ENCODE data around the gene PPFIA4. TPM values are rescaled to one million over a fixed set of nuclear protein-coding genes. Genes with fewer than 3 reads are reported as not detected.

PPFIA4 gene
- total RNA-seq, 6 experiments from 2014 or later, result 0.37 to 1.3 (median 0.58) TPM

DNA sequence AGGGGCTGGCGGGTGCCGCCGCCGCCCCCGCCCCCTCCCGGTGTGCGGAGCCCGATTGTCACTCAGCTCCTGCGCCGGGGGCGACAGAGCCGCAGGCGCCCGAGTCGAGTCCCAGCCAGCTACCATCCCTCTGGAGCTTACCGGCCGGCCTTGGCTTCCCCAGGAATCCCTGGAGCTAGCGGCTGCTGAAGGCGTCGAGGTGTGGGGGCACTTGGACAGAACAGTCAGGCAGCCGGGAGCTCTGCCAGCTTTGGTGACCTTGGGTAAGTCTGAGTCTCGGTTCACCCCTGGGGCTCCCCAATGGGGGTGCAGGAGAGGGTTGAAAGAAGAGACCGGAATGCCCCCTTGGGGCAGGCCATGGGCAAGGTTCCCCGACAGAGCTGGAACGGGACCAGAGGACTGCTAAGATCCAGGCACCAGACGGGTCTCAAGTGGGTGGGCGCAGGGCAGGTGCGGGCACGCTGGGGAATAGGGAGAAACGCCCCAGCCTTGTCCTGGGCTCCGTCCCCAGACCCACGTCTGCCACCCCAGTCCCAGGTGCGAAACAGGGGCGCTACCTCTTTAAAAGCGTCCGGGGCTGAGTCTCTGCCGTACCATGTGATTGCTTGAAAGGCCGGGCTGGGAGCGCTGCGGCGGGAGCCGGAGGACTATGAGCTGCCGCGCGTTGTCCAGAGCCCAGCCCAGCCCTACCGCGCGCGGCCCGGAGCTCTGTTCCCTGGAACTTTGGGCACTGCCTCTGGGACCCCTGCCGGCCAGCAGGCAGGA lies 101.6 kb downstream of the PPFIA4 start, which contains the start of gene ADORA1:
Gene ADORA1 (plus strand): TSS at position 61 of the 765 bp plus-strand sequence. CDS start 1,116 bp downstream, outside the sequence.
- Mint-ChIP-seq H3K9me3 (no peaks in the 10 kb centered on the region), H3K36me3 (ENCODE audit: low read depth) (no peaks in the 10 kb centered on the region), H3K4me3 (peak within 1 kb of the TSS; percentile 80), H3K4me1 (ENCODE audit: low read depth) (peaks cover 34% of the 10 kb centered on the region), H3K27me3 (ENCODE audit: insufficient read depth) (peaks cover 14% of the 10 kb centered on the region), H3K27ac (peak within 1 kb of the TSS; percentile 51; the same call in 1 of the 2 replicates)
- DNase-seq, result peak; percentile 58
- TF ChIP-seq CTCF (IDR thresholded peaks at IDR 0.05), result no peak; the same call in none of the 2 replicates

DNA sequence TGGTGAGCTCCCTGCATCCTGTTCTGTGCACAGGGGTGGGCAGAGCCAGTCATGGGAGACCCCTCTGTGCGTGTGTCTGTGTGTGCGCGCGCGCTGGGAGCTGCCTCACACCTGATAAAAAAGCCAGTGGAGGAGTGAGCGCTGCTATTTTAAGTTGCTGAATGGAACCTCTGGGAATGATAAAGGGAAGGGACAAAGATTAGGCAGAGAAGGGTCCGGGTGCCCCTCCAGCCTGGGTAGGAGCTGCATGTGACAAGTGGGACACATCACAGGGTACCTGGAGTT lies 102.1 kb downstream of the PPFIA4 start:
- DNase-seq, result no peak
- peaks cover 34% of the 10 kb centered on the region for H3K4me1 Mint-ChIP-seq (ENCODE audit: low read depth)
- H3K9me3 Mint-ChIP-seq, result no peaks in the 10 kb centered on the region
- peak overlapping the region; percentile 80 for H3K4me3 Mint-ChIP-seq
- H3K27ac Mint-ChIP-seq, result no peak overlapping the region
- TF ChIP-seq CTCF (IDR thresholded peaks at IDR 0.05), result no peak
- H3K27me3 Mint-ChIP-seq (ENCODE audit: insufficient read depth), result peaks cover 13% of the 10 kb centered on the region
- H3K36me3 Mint-ChIP-seq (ENCODE audit: low read depth), result no peaks in the 10 kb centered on the region

Other genes starting within 250 kb of the PPFIA4 start
- gene KDM5B, start 218.1 kb upstream of the PPFIA4 start, total RNA-seq (2021; fragmentation: NEBNext Ultra II Directional; extraction: Animal tissue kit (Norgen Biotek cat#: 25700)), result 10 to 100 TPM; 48.1 to 65.5 (median 53.5) TPM
- 1 to 10 TPM; 1.7 to 4.0 (median 1.8) TPM for gene PCAT6, start 215.5 kb upstream of the PPFIA4 start, total RNA-seq (2021; fragmentation: NEBNext Ultra II Directional; extraction: Animal tissue kit (Norgen Biotek cat#: 25700))
- 10 to 100 TPM in 4 of 6 experiments, 1 to 10 TPM in 2; 9.0 to 11.7 (median 10.9) TPM for gene RABIF, start 137.3 kb upstream of the PPFIA4 start, total RNA-seq (2021; fragmentation: NEBNext Ultra II Directional; extraction: Animal tissue kit (Norgen Biotek cat#: 25700))
- gene KLHL12, start 99.3 kb upstream of the PPFIA4 start, total RNA-seq (2021; fragmentation: NEBNext Ultra II Directional; extraction: Animal tissue kit (Norgen Biotek cat#: 25700)), result 10 to 100 TPM; 19.8 to 28.6 (median 23.5) TPM
- gene ADIPOR1, start 68.2 kb upstream of the PPFIA4 start, total RNA-seq (2021; fragmentation: NEBNext Ultra II Directional; extraction: Animal tissue kit (Norgen Biotek cat#: 25700)), result 100 to 1,000 TPM in 3 of 6 experiments, 10 to 100 TPM in 3; 90.5 to 123 (median 103) TPM
- 100 to 1,000 TPM in 1 of 6 experiments, 10 to 100 TPM in 5; 73.4 to 100 (median 76.4) TPM for gene CYB5R1, start 59.2 kb upstream of the PPFIA4 start, total RNA-seq (2021; fragmentation: NEBNext Ultra II Directional; extraction: Animal tissue kit (Norgen Biotek cat#: 25700))
- 10 to 100 TPM; 38.6 to 50.6 (median 45.1) TPM for gene TMEM183A, start 19.1 kb upstream of the PPFIA4 start, total RNA-seq (2021; fragmentation: NEBNext Ultra II Directional; extraction: Animal tissue kit (Norgen Biotek cat#: 25700))
- not detected for gene MYOG, start 59.5 kb downstream of the PPFIA4 start, total RNA-seq (2021; fragmentation: NEBNext Ultra II Directional; extraction: Animal tissue kit (Norgen Biotek cat#: 25700))
- gene ADORA1, start 101.2 kb downstream of the PPFIA4 start, total RNA-seq (2021; fragmentation: NEBNext Ultra II Directional; extraction: Animal tissue kit (Norgen Biotek cat#: 25700)), result 1 to 10 TPM in 2 of 6 experiments, under 1 TPM in 4; 0.25 to 5.5 (median 0.53) TPM
- gene MYBPH, start 149.3 kb downstream of the PPFIA4 start, total RNA-seq (2021; fragmentation: NEBNext Ultra II Directional; extraction: Animal tissue kit (Norgen Biotek cat#: 25700)), result not detected
- not detected for gene CHI3L1, start 160.2 kb downstream of the PPFIA4 start, total RNA-seq (2021; fragmentation: NEBNext Ultra II Directional; extraction: Animal tissue kit (Norgen Biotek cat#: 25700))
- gene CHIT1, start 203.2 kb downstream of the PPFIA4 start, total RNA-seq (2021; fragmentation: NEBNext Ultra II Directional; extraction: Animal tissue kit (Norgen Biotek cat#: 25700)), result not detected

All from HFFc6 (cell line).